NCI-H1436 treated with DMSO at 0.1 percent for 48 hours (cell line): ENCODE data around the gene RAB3IL1.
"Not testable (repeated sequence)": the region's sequence is repeated elsewhere in the genome, so short reads cannot be mapped to it uniquely, and the experiment has no call there.

Experiments used
- DNase-seq: peaks from one replicate; lab custom pipeline; 2025; lab: John Stamatoyannopoulos, UW

The RAB3IL1 gene, protein sequence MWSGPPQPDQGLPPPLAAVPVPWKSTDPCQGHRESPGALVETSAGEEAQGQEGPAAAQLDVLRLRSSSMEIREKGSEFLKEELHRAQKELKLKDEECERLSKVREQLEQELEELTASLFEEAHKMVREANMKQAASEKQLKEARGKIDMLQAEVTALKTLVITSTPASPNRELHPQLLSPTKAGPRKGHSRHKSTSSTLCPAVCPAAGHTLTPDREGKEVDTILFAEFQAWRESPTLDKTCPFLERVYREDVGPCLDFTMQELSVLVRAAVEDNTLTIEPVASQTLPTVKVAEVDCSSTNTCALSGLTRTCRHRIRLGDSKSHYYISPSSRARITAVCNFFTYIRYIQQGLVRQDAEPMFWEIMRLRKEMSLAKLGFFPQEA

DNA sequence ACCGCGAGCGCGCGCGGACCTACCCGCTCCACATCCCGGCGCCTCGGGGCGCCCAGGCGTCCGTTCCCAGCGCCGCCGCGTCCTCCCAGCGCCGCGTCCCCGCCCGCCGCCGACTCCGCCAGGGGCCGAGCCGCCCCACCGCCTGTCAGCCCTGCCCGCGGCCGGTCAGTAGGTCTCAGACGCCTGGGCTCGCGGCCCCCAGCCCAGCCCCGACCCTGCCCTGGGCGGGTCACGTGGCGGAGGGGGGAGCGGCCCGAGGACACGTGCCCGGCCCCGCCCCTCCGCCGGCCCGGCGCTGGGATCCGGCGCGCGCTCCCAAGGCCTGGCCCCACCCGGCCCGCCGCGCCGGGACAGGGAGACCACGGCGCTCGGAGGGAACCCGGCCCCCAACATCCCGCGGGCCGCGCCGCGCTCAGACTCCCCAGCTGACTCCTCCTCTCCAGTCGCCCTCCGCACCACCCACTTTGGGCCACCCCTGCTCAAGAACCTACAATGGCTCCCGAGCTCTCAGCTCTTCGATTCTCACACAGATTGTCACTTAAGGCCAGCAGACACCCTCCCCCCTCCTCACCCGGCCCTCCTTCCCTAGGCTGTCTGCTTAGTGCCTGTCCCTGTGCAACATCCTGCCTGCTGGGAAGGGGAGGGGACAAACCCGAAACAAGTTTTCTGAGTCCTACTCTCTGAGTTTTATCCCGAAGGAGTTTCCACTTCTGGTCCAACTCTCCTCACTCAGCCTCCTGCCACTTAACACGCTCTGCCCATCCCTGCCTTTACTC is at the start of gene RAB3IL1:
Gene RAB3IL1, minus strand, starts transcription at position 233 of the 776 bp plus-strand sequence. Its CDS starts 199 bp downstream, at position 34.
- no peak for DNase-seq

GRCh38 chr11:61966734-61967115 is 49.4 kb upstream of the RAB3IL1 start:
- no peak for DNase-seq

DNA sequence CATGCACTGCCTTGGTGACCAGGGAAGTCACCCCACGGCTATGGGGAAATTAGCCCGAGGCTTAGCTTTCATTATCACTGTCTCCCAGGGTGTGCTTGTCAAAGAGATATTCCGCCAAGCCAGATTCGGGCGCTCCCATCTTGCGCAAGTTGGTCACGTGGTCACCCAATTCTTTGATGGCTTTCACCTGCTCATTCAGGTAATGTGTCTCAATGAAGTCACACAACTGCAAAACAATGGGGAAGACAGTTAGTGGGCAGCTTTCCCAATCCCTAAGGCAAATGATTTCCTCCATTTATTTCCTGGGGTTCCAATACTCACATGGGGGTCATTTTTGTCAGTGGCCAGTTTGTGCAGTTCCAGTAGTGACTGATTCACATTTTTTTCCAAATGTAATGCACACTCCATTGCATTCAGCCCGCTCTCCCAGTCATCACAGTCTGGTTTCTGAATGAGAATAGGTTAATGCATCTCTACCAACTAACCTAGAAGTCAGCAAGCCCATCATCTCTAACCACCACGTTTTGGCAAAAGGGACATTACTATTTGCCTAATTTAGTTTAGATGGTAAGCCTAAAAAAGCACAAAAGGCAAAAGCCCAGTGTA is 47.4 kb upstream of the RAB3IL1 start:
- DNase-seq, result not testable (repeated sequence)

DNA sequence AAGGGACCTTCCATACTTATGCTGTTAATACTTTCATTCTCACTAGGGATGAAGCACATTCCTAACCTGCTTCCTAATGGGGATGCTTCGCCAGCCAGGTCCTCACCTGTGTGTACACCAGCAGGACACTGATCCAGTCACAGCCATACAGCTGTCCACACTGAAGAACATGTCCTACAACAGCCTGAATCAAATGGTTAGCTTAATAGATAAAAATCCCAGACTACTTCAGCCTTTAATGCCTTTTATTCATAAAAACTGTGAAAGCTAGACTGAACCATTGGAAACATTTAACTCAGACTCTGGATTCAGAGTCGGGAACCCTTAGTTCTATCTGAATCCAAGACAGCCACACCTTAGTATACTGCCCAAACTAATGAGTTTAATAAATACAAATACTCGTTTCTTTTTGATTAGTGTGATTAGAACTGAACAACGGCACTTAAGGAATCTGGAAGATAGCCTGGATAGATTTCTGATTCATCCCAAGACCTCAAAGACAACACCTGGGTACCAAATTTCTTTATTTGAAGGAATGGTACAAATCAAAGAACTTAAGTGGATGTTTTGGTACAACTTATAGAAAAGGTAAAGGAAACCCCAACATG is 46.8 kb upstream of the RAB3IL1 start:
- DNase-seq, result no peak

DNA sequence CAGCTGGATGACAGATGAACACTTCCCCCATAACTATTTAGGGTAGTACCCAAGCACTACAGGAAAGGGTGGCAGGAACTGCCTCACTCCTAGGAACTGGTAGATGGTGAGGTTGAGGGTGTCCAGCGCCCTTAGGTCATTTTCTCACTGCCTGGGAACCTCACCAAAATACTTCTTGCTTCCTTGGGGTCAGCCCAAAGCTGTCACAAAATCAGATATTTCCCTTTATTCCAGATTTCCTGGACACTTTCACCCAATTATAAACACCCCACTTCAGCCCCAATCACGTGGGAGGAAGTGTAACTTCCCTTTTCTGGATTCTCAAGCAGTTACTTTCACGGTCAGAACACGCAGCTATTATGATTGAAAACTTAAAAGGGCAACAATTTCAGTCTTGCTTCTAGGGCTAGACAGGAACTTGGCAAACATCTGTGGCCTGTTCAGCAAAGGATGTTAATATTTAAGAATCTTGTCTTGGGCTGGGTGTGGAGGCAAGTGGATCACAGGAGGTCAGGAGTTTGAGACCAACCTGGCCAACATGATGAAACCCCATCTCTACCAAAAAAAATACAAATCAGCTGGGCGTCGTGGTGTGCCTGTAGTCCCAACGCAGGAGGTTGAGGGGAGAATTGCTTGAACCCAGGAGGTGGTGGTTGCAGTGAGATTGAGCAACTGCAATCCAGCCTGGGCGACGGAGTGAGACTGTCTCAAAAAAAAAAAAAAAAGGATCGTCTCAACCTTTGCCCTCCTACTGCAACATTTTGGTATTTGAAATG is 46.1 kb upstream of the RAB3IL1 start:
- DNase-seq, result no peak

- DNase-seq, result no peak
These were observed 45.6 kb upstream of the RAB3IL1 start for GRCh38 chr11:61963016-61963281.

- DNase-seq, result no peak
These were observed 45.0 kb upstream of the RAB3IL1 start for GRCh38 chr11:61962213-61963015.

- DNase-seq, result no peak
These were observed 44.3 kb upstream of the RAB3IL1 start for GRCh38 chr11:61961570-61962212.

- DNase-seq, result no peak
These were observed 43.2 kb upstream of the RAB3IL1 start for GRCh38 chr11:61960532-61960931.

DNA sequence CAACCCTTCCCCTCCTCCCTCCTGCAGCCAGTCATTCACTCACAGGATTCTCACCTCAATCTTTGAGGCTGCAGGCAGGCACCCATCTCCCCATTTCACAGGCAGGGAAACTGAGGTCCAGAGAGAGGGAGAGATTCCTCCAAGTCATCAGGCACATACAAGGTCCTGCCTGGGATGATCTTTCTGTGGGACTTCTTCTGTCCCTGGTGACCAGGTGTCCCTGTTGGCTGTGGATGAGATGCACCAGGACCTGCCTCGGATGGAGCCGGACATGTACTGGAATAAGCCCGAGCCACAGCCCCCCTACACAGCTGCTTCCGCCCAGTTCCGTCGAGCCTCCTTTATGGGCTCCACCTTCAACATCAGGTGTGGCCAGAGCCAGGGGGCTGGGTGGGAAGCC is 42.3 kb upstream of the RAB3IL1 start:
- no peak for DNase-seq

DNA sequence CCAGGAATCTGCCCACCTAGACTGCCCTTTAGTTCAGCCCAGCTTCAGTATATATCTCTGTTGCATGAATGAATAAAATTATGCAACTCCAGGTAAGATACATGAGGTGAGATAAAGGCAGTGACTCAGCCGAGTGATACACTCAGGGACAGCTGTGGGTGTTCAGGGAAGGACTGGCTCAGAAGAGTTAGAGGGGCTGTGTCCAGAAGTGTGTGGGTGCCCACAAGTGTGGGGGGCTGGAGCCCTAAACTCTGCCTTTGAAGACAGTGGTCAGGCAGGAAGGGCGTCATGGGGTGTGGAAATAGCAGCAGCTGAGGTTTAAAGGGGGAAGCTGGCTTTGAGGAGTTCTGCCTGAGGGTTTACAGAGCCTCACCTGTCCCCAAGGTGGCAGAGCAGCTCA is 41.7 kb upstream of the RAB3IL1 start:
- DNase-seq, result no peak

DNA sequence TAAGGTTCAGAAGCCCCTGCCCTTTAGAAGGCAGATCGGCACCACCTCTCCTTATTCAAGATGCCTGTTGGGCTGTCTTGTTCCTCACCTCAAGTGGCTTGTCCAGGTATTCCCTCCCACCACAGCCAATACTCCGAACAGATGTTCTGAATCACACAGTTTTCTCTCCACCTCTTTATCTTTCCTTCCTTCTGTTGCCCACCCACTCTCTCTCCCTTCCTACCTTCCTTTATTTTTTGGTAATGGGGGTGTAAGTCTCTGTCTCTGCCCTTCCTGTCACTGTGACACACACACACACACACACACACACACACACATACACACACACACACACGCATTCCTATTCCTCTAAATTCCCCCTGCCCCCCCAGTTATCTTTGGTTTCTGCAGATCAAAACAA is 41.2 kb upstream of the RAB3IL1 start:
- no peak for DNase-seq

GRCh38 chr11:61957021-61957770 is 39.8 kb upstream of the RAB3IL1 start:
- no peak for DNase-seq

DNA sequence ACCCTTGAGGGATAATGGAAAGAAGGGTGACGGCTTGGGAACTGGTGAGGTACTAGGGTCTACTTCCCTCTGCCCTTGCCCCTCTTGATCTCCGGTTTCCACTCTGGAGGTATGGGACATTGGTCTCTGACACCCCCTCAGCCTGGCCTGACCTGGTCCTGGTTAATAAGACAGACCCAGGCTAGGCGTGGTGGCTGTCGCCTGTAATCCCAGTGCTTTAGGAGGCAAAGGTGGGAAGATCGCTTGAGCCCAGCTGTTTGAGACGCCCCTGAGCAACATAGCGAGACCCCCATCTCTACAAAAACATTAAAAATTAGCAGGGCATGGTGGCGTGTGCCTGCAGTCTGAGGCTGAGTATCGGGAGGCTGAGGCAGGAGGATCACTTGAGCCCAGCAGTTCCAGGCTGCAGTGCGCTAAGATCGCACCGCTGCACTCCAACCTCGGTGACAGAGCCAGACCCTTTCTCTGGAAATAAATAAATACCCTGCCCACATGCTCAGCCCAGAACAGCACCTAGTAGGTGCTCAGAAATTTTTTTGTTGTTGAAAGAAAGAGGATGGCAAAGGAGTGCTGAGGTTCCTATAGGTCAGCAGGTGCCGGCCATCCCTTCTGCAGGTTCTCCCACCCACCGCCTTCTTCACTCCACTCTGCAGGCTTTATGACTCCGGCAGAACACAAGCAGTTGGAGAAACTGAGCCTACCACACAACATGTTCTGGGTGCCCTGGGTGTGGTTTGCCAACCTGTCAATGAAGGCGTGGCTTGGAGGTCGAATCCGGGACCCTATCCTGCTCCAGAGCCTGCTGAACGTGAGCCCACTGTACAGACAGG is 39.0 kb upstream of the RAB3IL1 start:
- no peak for DNase-seq

DNA sequence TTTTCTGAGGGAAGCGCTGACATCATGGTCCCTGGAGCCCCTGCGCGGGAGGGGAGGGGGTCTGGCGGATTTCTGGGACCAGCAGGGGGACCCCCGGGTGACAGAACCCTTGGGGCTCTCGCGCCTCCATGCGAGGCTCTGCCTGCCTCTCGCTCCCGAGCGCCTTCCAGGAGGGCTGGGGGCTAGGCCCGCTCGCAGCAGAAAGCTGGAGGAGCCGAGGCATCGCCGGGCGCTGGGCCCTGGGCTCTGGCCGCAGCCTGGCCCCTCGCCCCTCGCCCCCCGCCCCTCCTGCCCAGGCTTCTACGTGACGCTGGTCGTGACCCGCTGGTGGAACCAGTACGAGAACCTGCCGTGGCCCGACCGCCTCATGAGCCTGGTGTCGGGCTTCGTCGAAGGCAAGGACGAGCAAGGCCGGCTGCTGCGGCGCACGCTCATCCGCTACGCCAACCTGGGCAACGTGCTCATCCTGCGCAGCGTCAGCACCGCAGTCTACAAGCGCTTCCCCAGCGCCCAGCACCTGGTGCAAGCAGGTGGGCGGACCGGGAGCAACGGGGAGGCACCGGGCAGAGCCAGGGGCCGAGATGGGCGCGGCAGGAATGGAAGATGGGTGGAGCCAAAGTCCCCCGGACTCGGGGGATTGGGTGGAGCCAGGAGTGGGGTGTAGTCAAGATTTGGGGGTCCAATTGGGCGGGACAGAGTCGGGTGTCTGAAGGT is 38.2 kb upstream of the RAB3IL1 start:
- no peak for DNase-seq

GRCh38 chr11:61954851-61955421 is 37.6 kb upstream of the RAB3IL1 start:
- no peak for DNase-seq

- no peak for DNase-seq
These were observed 36.9 kb upstream of the RAB3IL1 start for GRCh38 chr11:61954106-61954850.
